CD4-positive, alpha-beta T cell (primary cell): Measurements from ENCODE around the gene ABHD16A. TPM values are rescaled to one million over a fixed set of nuclear protein-coding genes. Genes with fewer than 3 reads are reported as not detected.

Source experiments
- ATAC-seq: fragments of 200-7000 bp; cut with Tn5 transposase; one replicate; pipeline ENCODE4 v1.10.0; 2022; ENCODE audit warnings: mild to moderate bottlenecking; ENCODE audit not compliant: poor library complexity
- CTCF ChIA-PET: fragments of 350-600 bp; sonication (Branson Sonifier 250); formaldehyde crosslinking; loops from one replicate; lab custom pipeline; 2021; ENCODE audit warnings: antibody characterized with exemption, inconsistent platforms; lab: Charles Lee
- POLR2A ChIA-PET: fragments of 350-600 bp; sonication (Branson Sonifier 250); formaldehyde crosslinking; loops from one replicate; lab custom pipeline; 2021; ENCODE audit warnings: antibody characterized with exemption, inconsistent platforms; lab: Charles Lee
- DNase-seq, 14 experiments: peaks; one replicate each; pipeline ENCODE4 v3.0.0-alpha.2; 2013 to 2020; ENCODE audit warnings: mixed read lengths in 2 of 14
- H3K27ac ChIP-seq, 2 donors: one replicate each; pipeline versions ENCODE4 v1.5.1 to v1.7.0; 2013; ENCODE audit warnings: low read length in 2 of 2, low read depth in 1 of 2, mild to moderate bottlenecking in 1 of 2
- H3K27me3 ChIP-seq, 2 experiments: 1 replicate in 1 of 2; 2 replicates in 1 of 2; pipeline versions ENCODE4 v1.6.1 to v1.7.0; 2013; ENCODE audit warnings: low read length in 2 of 2, control low read depth in 1 of 2, mild to moderate bottlenecking in 1 of 2, moderate library complexity in 1 of 2; ENCODE audit not compliant: insufficient read depth in 2 of 2, control insufficient read depth in 1 of 2
- H3K36me3 ChIP-seq: one replicate; pipeline ENCODE4 v1.6.1; 2013; ENCODE audit warnings: low read length, control low read depth; ENCODE audit not compliant: insufficient read depth
- H3K4me1 ChIP-seq: one replicate; pipeline ENCODE4 v1.6.1; 2013; ENCODE audit warnings: low read length, control low read depth; ENCODE audit not compliant: insufficient read depth
- H3K4me3 ChIP-seq: one replicate; pipeline ENCODE4 v1.5.1; 2013; ENCODE audit warnings: mild to moderate bottlenecking, low read length, moderate library complexity
- H3K9me3 ChIP-seq, 2 experiments: 1 replicate in 1 of 2; 2 replicates in 1 of 2; pipeline versions ENCODE4 v1.6.1 to v1.7.0; 2013; ENCODE audit warnings: low read length in 2 of 2, mild to moderate bottlenecking in 2 of 2, control low read depth in 1 of 2, moderate library complexity in 1 of 2; ENCODE audit not compliant: control insufficient read depth in 1 of 2, insufficient read depth in 1 of 2
- H3K27ac Mint-ChIP-seq: one replicate; pipeline ENCODE4 v1.8.0; 2020; ENCODE audit warnings: mixed read lengths
- H3K27me3 Mint-ChIP-seq: one replicate; pipeline ENCODE4 v1.8.0; 2021; ENCODE audit warnings: mixed read lengths
- H3K36me3 Mint-ChIP-seq: one replicate; pipeline ENCODE4 v1.8.0; 2021; ENCODE audit warnings: low read depth, mixed read lengths
- H3K4me1 Mint-ChIP-seq: one replicate; pipeline ENCODE4 v1.8.0; 2021; ENCODE audit warnings: low read depth, mixed read lengths
- H3K4me3 Mint-ChIP-seq: one replicate; pipeline ENCODE4 v1.8.0; 2020; ENCODE audit warnings: mild to moderate bottlenecking, mixed read lengths
- H3K9me3 Mint-ChIP-seq: one replicate; pipeline ENCODE4 v1.8.0; 2020; ENCODE audit warnings: mixed read lengths
- intact Hi-C, 2 experiments: fragments of 100-400 bp; cut with DNase I in 1 of 2; cut with micrococcal nuclease in 1 of 2; formaldehyde crosslinking; loops; one replicate each; pipeline versions ENCODE4 v1.15.1 to v1.9.0; 2023 to 2025; cut with DNase I, micrococcal nuclease
- total RNA-seq, 174 experiments: library from RNA in 2 of 174; stranded (reverse) in 2 of 174; gene quantifications; one replicate each; pipeline ENCODE4 v1.2.3 and lab custom pipeline; 2021 to 2026
- TF ChIP-seq, protein P1 (sequence below): fragments of 200-600 bp; IDR thresholded peaks from one replicate; pipeline ENCODE4 v1.8.0; 2022; ENCODE audit warnings: antibody characterized with exemption, mild to moderate bottlenecking

ABHD16A gene
- total RNA-seq, 2 experiments from 2014 or later: 52.3 to 59.3 TPM

DNA sequence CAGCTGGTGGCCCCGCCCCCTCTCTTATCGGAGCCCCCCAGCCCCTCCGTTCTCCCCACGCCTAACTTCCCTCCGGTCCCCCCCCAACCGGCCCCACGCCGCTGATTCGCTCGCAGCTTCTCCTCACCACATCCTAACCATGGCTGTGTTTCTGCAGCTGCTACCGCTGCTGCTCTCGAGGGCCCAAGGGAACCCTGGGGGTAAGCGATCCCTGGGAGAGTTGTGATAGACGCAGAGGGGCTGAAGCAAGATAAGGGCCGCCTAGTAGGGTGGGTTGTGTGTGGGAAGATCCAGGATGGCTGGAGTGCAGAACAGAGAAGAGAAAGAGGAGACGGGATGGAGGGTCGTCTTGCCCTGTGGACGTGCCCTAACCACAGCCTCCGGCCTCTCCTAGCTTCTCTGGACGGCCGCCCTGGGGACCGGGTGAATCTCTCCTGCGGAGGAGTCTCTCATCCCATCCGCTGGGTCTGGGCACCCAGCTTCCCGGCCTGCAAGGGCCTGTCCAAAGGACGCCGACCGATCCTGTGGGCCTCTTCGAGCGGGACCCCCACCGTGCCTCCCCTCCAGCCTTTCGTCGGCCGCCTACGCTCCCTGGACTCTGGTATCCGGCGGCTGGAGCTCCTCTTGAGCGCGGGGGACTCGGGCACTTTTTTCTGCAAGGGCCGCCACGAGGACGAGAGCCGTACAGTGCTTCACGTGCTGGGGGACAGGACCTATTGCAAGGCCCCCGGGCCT lies 20.3 kb upstream of the ABHD16A start, which contains the start of gene MPIG6B:
MPIG6B (plus strand) TSS at position 129 of the 735 bp plus-strand sequence; CDS start at position 140, 11 bp downstream.
- intact Hi-C loops: no loop called here
- DNase-seq (no peak), ATAC-seq (no peak)
- POLR2A ChIA-PET: interaction anchor here (1.4 kb wide), 1 partner anchor 20 kb away, joined by 4 read pairs; the partner anchor contains the start of gene ABHD16A
- Mint-ChIP-seq H3K4me3 (no peak within 1 kb of the TSS), H3K9me3 (no peaks in the 10 kb centered on the region), H3K27ac (no peak within 1 kb of the TSS), H3K4me1 (peaks cover 26% of the 10 kb centered on the region), H3K36me3 (peaks cover 6% of the 10 kb centered on the region), H3K27me3 (no peaks in the 10 kb centered on the region)
- no peaks in the 10 kb centered on the region for H3K27me3 ChIP-seq
- H3K27ac ChIP-seq: no peak within 1 kb of the TSS
- H3K4me1 ChIP-seq: peaks cover 31% of the 10 kb centered on the region
- no peaks in the 10 kb centered on the region for H3K9me3 ChIP-seq
- H3K4me3 ChIP-seq: no peak within 1 kb of the TSS
- CTCF ChIA-PET: no interaction called here
- H3K36me3 ChIP-seq: no peaks in the 10 kb centered on the region
- TF ChIP-seq, protein P1, sequence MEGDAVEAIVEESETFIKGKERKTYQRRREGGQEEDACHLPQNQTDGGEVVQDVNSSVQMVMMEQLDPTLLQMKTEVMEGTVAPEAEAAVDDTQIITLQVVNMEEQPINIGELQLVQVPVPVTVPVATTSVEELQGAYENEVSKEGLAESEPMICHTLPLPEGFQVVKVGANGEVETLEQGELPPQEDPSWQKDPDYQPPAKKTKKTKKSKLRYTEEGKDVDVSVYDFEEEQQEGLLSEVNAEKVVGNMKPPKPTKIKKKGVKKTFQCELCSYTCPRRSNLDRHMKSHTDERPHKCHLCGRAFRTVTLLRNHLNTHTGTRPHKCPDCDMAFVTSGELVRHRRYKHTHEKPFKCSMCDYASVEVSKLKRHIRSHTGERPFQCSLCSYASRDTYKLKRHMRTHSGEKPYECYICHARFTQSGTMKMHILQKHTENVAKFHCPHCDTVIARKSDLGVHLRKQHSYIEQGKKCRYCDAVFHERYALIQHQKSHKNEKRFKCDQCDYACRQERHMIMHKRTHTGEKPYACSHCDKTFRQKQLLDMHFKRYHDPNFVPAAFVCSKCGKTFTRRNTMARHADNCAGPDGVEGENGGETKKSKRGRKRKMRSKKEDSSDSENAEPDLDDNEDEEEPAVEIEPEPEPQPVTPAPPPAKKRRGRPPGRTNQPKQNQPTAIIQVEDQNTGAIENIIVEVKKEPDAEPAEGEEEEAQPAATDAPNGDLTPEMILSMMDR: no peak

DNA sequence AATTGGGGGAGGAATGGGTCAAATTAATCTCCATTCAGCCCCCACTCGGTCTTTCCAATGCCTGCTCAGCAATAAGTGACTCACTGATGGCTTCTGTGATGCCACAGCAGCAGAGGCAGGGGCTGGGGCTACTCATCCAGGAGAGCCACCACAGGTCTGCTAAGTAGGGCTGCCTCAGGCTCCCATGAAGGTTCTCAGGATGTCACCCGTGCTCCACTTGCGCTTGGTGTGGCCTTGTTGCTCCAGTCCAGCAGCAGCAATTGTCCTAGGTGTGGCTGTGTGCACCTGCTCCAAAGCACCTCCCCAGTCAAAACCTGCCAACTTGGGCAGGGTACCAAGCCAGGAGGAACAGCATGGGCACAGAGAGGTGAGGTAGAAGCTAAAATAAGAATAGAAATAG lies 19.0 kb upstream of the ABHD16A start:
- Histone ChIP-seq H3K27ac (no peak overlapping the region), H3K4me3 (no peak overlapping the region), H3K36me3 (no peaks in the 10 kb centered on the region), H3K9me3 (no peaks in the 10 kb centered on the region), H3K27me3 (no peaks in the 10 kb centered on the region), H3K4me1 (peaks cover 18% of the 10 kb centered on the region)
- intact Hi-C loops: no loop called here
- Mint-ChIP-seq H3K27me3 (no peaks in the 10 kb centered on the region), H3K36me3 (peaks cover 6% of the 10 kb centered on the region), H3K9me3 (no peaks in the 10 kb centered on the region), H3K4me3 (no peak overlapping the region), H3K4me1 (peaks cover 17% of the 10 kb centered on the region), H3K27ac (no peak overlapping the region)
- DNase-seq (no peak), ATAC-seq (no peak)
- ChIA-PET CTCF (no interaction called here), POLR2A (no interaction called here)
- TF ChIP-seq, protein P1: no peak

DNA sequence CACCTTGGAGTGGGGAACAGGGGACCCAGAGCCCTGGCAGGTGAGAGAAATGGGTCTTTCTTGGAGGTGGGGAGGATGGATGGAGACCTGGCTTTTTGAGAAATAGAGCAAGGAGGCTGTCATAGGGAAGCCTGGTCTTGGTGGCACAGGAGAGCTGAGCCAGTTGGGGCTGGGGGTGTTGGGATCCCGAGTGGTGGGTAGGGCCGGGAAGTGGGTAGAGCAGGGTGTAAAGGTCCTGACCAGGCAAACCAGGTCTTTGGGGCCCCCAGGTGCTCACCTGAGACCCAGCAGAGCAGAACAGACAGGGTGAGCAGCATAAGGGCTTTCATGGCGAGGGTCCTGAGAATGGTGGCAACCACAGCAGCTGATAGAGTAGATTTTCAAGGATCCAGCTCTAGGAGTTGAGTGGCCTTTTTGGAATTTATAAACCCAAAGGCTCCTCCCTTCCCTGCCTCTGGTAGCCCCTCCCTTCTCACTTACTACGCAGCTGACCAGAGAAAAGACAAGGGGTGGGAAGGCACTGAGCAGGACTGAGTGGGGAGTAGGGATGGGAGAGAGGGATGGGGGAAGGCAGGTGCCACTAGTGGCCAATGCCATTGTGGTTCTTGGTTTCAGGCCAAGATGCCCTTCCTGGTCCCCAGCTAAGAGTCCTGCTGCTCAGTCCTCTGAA lies 18.4 kb upstream of the ABHD16A start, which contains the start of gene LY6G6C:
LY6G6C (minus strand) TSS at position 396 of the 670 bp plus-strand sequence; CDS start at position 329, 67 bp downstream.
- no peaks in the 10 kb centered on the region for H3K36me3 ChIP-seq
- H3K4me3 ChIP-seq: no peak within 1 kb of the TSS
- DNase-seq (no peak), ATAC-seq (no peak)
- intact Hi-C loops: no loop called here
- TF ChIP-seq, protein P1: no peak
- H3K4me1 ChIP-seq: peaks cover 15% of the 10 kb centered on the region
- no peaks in the 10 kb centered on the region for H3K9me3 Mint-ChIP-seq
- peaks cover 10% of the 10 kb centered on the region for H3K4me1 Mint-ChIP-seq
- ChIA-PET CTCF (no interaction called here), POLR2A (no interaction called here)
- no peaks in the 10 kb centered on the region for H3K9me3 ChIP-seq
- no peaks in the 10 kb centered on the region for H3K27me3 ChIP-seq
- H3K4me3 Mint-ChIP-seq: no peak within 1 kb of the TSS
- H3K27me3 Mint-ChIP-seq: no peaks in the 10 kb centered on the region
- no peak within 1 kb of the TSS for H3K27ac ChIP-seq
- H3K27ac Mint-ChIP-seq: no peak within 1 kb of the TSS
- H3K36me3 Mint-ChIP-seq: peaks cover under 1% of the 10 kb centered on the region
